ENCODE measurements around the gene TMPRSS4.

The TMPRSS4 gene

GRCh38 chr11:118102721-118103261, 25.9 kb downstream of the TMPRSS4 start:
- Histone ChIP-seq H3K4me2 (ENCODE audit: low read depth, low read length) (no peak overlapping the region), H3K27ac (ENCODE audit: low read length) (no peak overlapping the region), H3K4me1 (ENCODE audit: low read length) (no peaks in the 10 kb centered on the region), H3F3A (ENCODE audit: insufficient read depth, low read length) (no peaks in the 10 kb centered on the region), H4K20me1 (ENCODE audit: insufficient read depth, low read length) (no peaks in the 10 kb centered on the region), H2AFZ (ENCODE audit: low read length) (no peak overlapping the region), H3K4me3 (ENCODE audit: low read length) (no peak overlapping the region), H3K79me2 (ENCODE audit: low read length) (no peaks in the 10 kb centered on the region), H3K9ac (ENCODE audit: low read length) (no peak overlapping the region), H3K36me3 (replicated peaks; ENCODE audit: insufficient read depth, low read length) (no peaks in the 10 kb centered on the region), H3K9me3 (replicated peaks; ENCODE audit: insufficient read depth, low read length) (no peaks in the 10 kb centered on the region), H3K9me2 (replicated peaks; ENCODE audit: insufficient read depth, low read length) (no peaks in the 10 kb centered on the region), H3K27me3 (replicated peaks; ENCODE audit: insufficient read depth, low read length) (no peaks in the 10 kb centered on the region)
- DNase-seq, result no peak
- TF ChIP-seq CTCF (IDR thresholded peaks at IDR 0.05; ENCODE audit: low read length), result no peak
- no peak for TF ChIP-seq EZH2 (optimal IDR thresholded peaks at IDR 0.05; ENCODE audit: low read depth, low read length)
- TF ChIP-seq EZH2phosphoT487 (IDR thresholded peaks at IDR 0.05; ENCODE audit: low read length), result no peak

- TF ChIP-seq EZH2 (optimal IDR thresholded peaks at IDR 0.05; ENCODE audit: low read depth, low read length), result no peak
- Histone ChIP-seq H3K9ac (ENCODE audit: low read length) (no peak overlapping the region), H3K79me2 (ENCODE audit: low read length) (no peaks in the 10 kb centered on the region), H3F3A (ENCODE audit: insufficient read depth, low read length) (no peaks in the 10 kb centered on the region), H2AFZ (ENCODE audit: low read length) (no peak overlapping the region), H3K4me1 (ENCODE audit: low read length) (no peaks in the 10 kb centered on the region), H3K27ac (ENCODE audit: low read length) (no peak overlapping the region), H3K27me3 (replicated peaks; ENCODE audit: insufficient read depth, low read length) (no peaks in the 10 kb centered on the region), H3K4me3 (ENCODE audit: low read length) (no peak overlapping the region), H3K4me2 (ENCODE audit: low read depth, low read length) (no peak overlapping the region), H4K20me1 (ENCODE audit: insufficient read depth, low read length) (no peaks in the 10 kb centered on the region), H3K9me2 (replicated peaks; ENCODE audit: insufficient read depth, low read length) (no peaks in the 10 kb centered on the region), H3K36me3 (replicated peaks; ENCODE audit: insufficient read depth, low read length) (no peaks in the 10 kb centered on the region), H3K9me3 (replicated peaks; ENCODE audit: insufficient read depth, low read length) (no peaks in the 10 kb centered on the region)
- DNase-seq, result no peak
Measured at GRCh38 chr11:118104491-118104890, 27.6 kb downstream of the TMPRSS4 start.

- Histone ChIP-seq H3K4me1 (ENCODE audit: low read length) (no peaks in the 10 kb centered on the region), H3K27ac (ENCODE audit: low read length) (no peak overlapping the region), H3K9me2 (replicated peaks; ENCODE audit: insufficient read depth, low read length) (no peaks in the 10 kb centered on the region), H3K9ac (ENCODE audit: low read length) (no peak overlapping the region), H3K9me3 (replicated peaks; ENCODE audit: insufficient read depth, low read length) (no peaks in the 10 kb centered on the region), H3K79me2 (ENCODE audit: low read length) (no peaks in the 10 kb centered on the region), H2AFZ (ENCODE audit: low read length) (no peak overlapping the region), H3K4me2 (ENCODE audit: low read depth, low read length) (no peak overlapping the region), H3F3A (ENCODE audit: insufficient read depth, low read length) (no peaks in the 10 kb centered on the region), H4K20me1 (ENCODE audit: insufficient read depth, low read length) (no peaks in the 10 kb centered on the region), H3K4me3 (ENCODE audit: low read length) (no peak overlapping the region), H3K36me3 (replicated peaks; ENCODE audit: insufficient read depth, low read length) (no peaks in the 10 kb centered on the region), H3K27me3 (replicated peaks; ENCODE audit: insufficient read depth, low read length) (no peaks in the 10 kb centered on the region)
- no peak for TF ChIP-seq EZH2 (optimal IDR thresholded peaks at IDR 0.05; ENCODE audit: low read depth, low read length)
- no peak for TF ChIP-seq EZH2phosphoT487 (IDR thresholded peaks at IDR 0.05; ENCODE audit: low read length)
- no peak for TF ChIP-seq CTCF (IDR thresholded peaks at IDR 0.05; ENCODE audit: low read length)
- no peak for DNase-seq
Measured at GRCh38 chr11:118105657-118106305, 28.9 kb downstream of the TMPRSS4 start.

GRCh38 chr11:118106789-118107335, 30.0 kb downstream of the TMPRSS4 start:
- Histone ChIP-seq H3K4me3 (ENCODE audit: low read length) (no peak overlapping the region), H3F3A (ENCODE audit: insufficient read depth, low read length) (no peaks in the 10 kb centered on the region), H4K20me1 (ENCODE audit: insufficient read depth, low read length) (no peaks in the 10 kb centered on the region), H3K9me3 (replicated peaks; ENCODE audit: insufficient read depth, low read length) (no peaks in the 10 kb centered on the region), H3K27ac (ENCODE audit: low read length) (no peak overlapping the region), H3K36me3 (replicated peaks; ENCODE audit: insufficient read depth, low read length) (no peaks in the 10 kb centered on the region), H3K9ac (ENCODE audit: low read length) (no peak overlapping the region), H2AFZ (ENCODE audit: low read length) (no peak overlapping the region), H3K9me2 (replicated peaks; ENCODE audit: insufficient read depth, low read length) (no peaks in the 10 kb centered on the region), H3K4me1 (ENCODE audit: low read length) (no peaks in the 10 kb centered on the region), H3K4me2 (ENCODE audit: low read depth, low read length) (no peak overlapping the region), H3K27me3 (replicated peaks; ENCODE audit: insufficient read depth, low read length) (no peaks in the 10 kb centered on the region), H3K79me2 (ENCODE audit: low read length) (no peaks in the 10 kb centered on the region)
- DNase-seq, result no peak
- no peak for TF ChIP-seq EZH2 (optimal IDR thresholded peaks at IDR 0.05; ENCODE audit: low read depth, low read length)
- no peak for TF ChIP-seq EZH2phosphoT487 (IDR thresholded peaks at IDR 0.05; ENCODE audit: low read length)
- no peak for TF ChIP-seq CTCF (IDR thresholded peaks at IDR 0.05; ENCODE audit: low read length)
